Vagina (tissue), 2 donors: ENCODE results near the gene SH3GLB2. TPM values are rescaled to one million over a fixed set of nuclear protein-coding genes. Genes with fewer than 3 reads are reported as not detected.

ENCODE experiments used
- DNase-seq, 2 donors: peaks; one replicate each; pipeline ENCODE4 v3.0.0-alpha.2; 2017; ENCODE audit errors: extremely low spot score in 2 of 2
- H3K27ac ChIP-seq: fragments of 200-600 bp; sonication (generic); one replicate; pipeline ENCODE4 v1.5.1; 2019
- H3K27me3 ChIP-seq: fragments of 200-600 bp; sonication (generic); one replicate; pipeline ENCODE4 v1.5.1; 2019
- H3K36me3 ChIP-seq, 2 donors: fragments of 200-600 bp; sonication (generic); one replicate each; pipeline ENCODE4 v1.5.1; 2017 to 2019
- H3K4me1 ChIP-seq: fragments of 200-600 bp; sonication (generic); one replicate; pipeline ENCODE4 v1.5.1; 2019
- H3K4me3 ChIP-seq, 2 donors: fragments of 200-600 bp; sonication (generic); 1 replicate in 1 of 2; 2 replicates in 1 of 2; pipeline ENCODE4 v1.5.1; 2016 to 2019
- H3K9me3 ChIP-seq: fragments of 200-600 bp; sonication (generic); one replicate; pipeline ENCODE4 v1.5.1; 2019
- CTCF ChIP-seq, 3 experiments: fragments of 450-650 bp in 2 of 3; fragments of 200-600 bp in 1 of 3; sonication (generic) in 1 of 3; IDR thresholded peaks; one replicate each; pipeline ENCODE4 v1.5.1; 2017 to 2019; ENCODE audit warnings: antibody characterized with exemption in 3 of 3, mild to moderate bottlenecking in 2 of 3, moderate library complexity in 2 of 3
- POLR2A ChIP-seq, 2 donors: fragments of 450-650 bp; IDR thresholded peaks; one replicate each; pipeline ENCODE4 v1.6.1; 2017; ENCODE audit warnings: antibody characterized with exemption in 2 of 2, mild to moderate bottlenecking in 2 of 2, moderate library complexity in 2 of 2
- POLR2AphosphoS5 ChIP-seq, 2 donors: sonication (generic); formaldehyde crosslinking; IDR thresholded peaks; one replicate each; pipeline ENCODE4 v1.9.0; 2017; ENCODE audit warnings: antibody characterized with exemption in 2 of 2, mild to moderate bottlenecking in 2 of 2, low read depth in 1 of 2; ENCODE audit not compliant: insufficient read depth in 1 of 2
- intact Hi-C: fragments of 100-400 bp; cut with DNase I; formaldehyde crosslinking; loops from one replicate; pipeline ENCODE4 v1.15.1; 2023
- total RNA-seq: library from RNA; depleted of rRNA; stranded (reverse); fragments of >200 nt; gene quantifications from one replicate; pipeline ENCODE4 v1.2.3, GENCODE V29; 2016

SH3GLB2 gene
- total RNA-seq, 1 donor from 2014 or later: 86.2 TPM

- DNase-seq: no peak
- H3K27ac ChIP-seq: no peak overlapping the region
- TF ChIP-seq POLR2AphosphoS5 (IDR thresholded peaks at IDR 0.05; ENCODE audit: insufficient read depth in 1 of 2, low read depth in 1 of 2): no peak
- no peak for TF ChIP-seq CTCF (IDR thresholded peaks at IDR 0.05)
- TF ChIP-seq POLR2A (IDR thresholded peaks at IDR 0.05): no peak
- no peaks in the 10 kb centered on the region for H3K9me3 ChIP-seq
- no peak overlapping the region for H3K4me3 ChIP-seq
- peaks cover 0 to 87% of the 10 kb centered on the region in 2 donors for H3K36me3 ChIP-seq
- H3K27me3 ChIP-seq: no peaks in the 10 kb centered on the region
- intact Hi-C loops: no loop called here
- no peaks in the 10 kb centered on the region for H3K4me1 ChIP-seq
Measured at GRCh38 chr9:128999581-129000206, 28.4 kb downstream of the SH3GLB2 start.

GRCh38 chr9:128998462-128998861, 29.7 kb downstream of the SH3GLB2 start:
- H3K36me3 ChIP-seq: peaks cover 0 to 99% of the 10 kb centered on the region in 2 donors
- H3K4me3 ChIP-seq: no peak overlapping the region
- intact Hi-C loops: no loop called here
- H3K27ac ChIP-seq: no peak overlapping the region
- TF ChIP-seq CTCF (IDR thresholded peaks at IDR 0.05) (no peak), POLR2AphosphoS5 (IDR thresholded peaks at IDR 0.05; ENCODE audit: insufficient read depth in 1 of 2, low read depth in 1 of 2) (no peak), POLR2A (IDR thresholded peaks at IDR 0.05) (no peak)
- no peaks in the 10 kb centered on the region for H3K4me1 ChIP-seq
- no peaks in the 10 kb centered on the region for H3K9me3 ChIP-seq
- H3K27me3 ChIP-seq: no peaks in the 10 kb centered on the region
- DNase-seq: no peak

DNA sequence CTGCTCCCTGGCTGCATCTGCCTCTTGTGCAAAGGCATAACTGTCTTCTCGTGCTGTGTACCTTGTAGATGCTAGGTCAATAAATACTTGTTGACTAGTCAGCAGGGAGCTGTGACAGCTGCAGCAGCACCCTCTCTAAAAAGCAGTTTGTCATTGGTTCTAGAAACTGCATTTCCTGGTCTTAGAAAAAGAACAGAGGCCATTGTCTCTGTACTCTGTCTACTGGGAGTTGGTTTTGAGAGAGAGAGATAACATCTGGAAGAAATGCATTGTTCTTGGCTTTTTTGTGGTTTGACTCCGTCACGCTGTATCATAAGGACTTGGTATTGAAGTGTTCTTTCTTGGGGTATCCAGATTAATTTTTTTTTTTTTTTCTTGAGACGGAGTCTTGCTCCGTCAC, 32.3 kb downstream of the SH3GLB2 start:
- Histone ChIP-seq H3K36me3 (peaks cover 0 to 93% of the 10 kb centered on the region in 2 donors), H3K4me3 (no peak overlapping the region), H3K27me3 (no peaks in the 10 kb centered on the region), H3K9me3 (no peaks in the 10 kb centered on the region), H3K4me1 (no peaks in the 10 kb centered on the region), H3K27ac (no peak overlapping the region)
- no peak for TF ChIP-seq CTCF (IDR thresholded peaks at IDR 0.05)
- no peak for TF ChIP-seq POLR2AphosphoS5 (IDR thresholded peaks at IDR 0.05; ENCODE audit: insufficient read depth in 1 of 2, low read depth in 1 of 2)
- TF ChIP-seq POLR2A (IDR thresholded peaks at IDR 0.05): no peak
- no peak for DNase-seq
- intact Hi-C loops: no loop called here

GRCh38 chr9:128992995-128993394, 35.1 kb downstream of the SH3GLB2 start:
- Histone ChIP-seq H3K27me3 (no peaks in the 10 kb centered on the region), H3K9me3 (no peaks in the 10 kb centered on the region), H3K36me3 (peaks cover 0 to 88% of the 10 kb centered on the region in 2 donors), H3K4me3 (no peak overlapping the region), H3K4me1 (peaks cover 2% of the 10 kb centered on the region), H3K27ac (no peak overlapping the region)
- intact Hi-C loops: no loop called here
- no peak for DNase-seq
- TF ChIP-seq POLR2A (IDR thresholded peaks at IDR 0.05) (no peak), POLR2AphosphoS5 (IDR thresholded peaks at IDR 0.05; ENCODE audit: insufficient read depth in 1 of 2, low read depth in 1 of 2) (no peak), CTCF (IDR thresholded peaks at IDR 0.05) (no peak)

- no peaks in the 10 kb centered on the region for H3K27me3 ChIP-seq
- peaks cover 0 to 73% of the 10 kb centered on the region in 2 donors for H3K36me3 ChIP-seq
- H3K9me3 ChIP-seq: no peaks in the 10 kb centered on the region
- no peak overlapping the region for H3K4me3 ChIP-seq
- H3K4me1 ChIP-seq: peaks cover 11% of the 10 kb centered on the region
- H3K27ac ChIP-seq: peak overlapping the region; percentile 49
- DNase-seq: no peak
- peak in 1 of 2 donors; percentile 24 for TF ChIP-seq POLR2AphosphoS5 (IDR thresholded peaks at IDR 0.05; ENCODE audit: insufficient read depth in 1 of 2, low read depth in 1 of 2)
- no peak for TF ChIP-seq POLR2A (IDR thresholded peaks at IDR 0.05)
- intact Hi-C loops: no loop called here
Measured at GRCh38 chr9:128987805-128988204, 40.3 kb downstream of the SH3GLB2 start.
